GM19238 (cell line): ENCODE measurements around the gene MMP28.

Experiments
- DNase-seq: peaks from one replicate; pipeline ENCODE4 v3.0.0; 2011; ENCODE audit warnings: low spot score; ENCODE audit not compliant: insufficient read length

The MMP28 gene, protein sequence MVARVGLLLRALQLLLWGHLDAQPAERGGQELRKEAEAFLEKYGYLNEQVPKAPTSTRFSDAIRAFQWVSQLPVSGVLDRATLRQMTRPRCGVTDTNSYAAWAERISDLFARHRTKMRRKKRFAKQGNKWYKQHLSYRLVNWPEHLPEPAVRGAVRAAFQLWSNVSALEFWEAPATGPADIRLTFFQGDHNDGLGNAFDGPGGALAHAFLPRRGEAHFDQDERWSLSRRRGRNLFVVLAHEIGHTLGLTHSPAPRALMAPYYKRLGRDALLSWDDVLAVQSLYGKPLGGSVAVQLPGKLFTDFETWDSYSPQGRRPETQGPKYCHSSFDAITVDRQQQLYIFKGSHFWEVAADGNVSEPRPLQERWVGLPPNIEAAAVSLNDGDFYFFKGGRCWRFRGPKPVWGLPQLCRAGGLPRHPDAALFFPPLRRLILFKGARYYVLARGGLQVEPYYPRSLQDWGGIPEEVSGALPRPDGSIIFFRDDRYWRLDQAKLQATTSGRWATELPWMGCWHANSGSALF

DNA sequence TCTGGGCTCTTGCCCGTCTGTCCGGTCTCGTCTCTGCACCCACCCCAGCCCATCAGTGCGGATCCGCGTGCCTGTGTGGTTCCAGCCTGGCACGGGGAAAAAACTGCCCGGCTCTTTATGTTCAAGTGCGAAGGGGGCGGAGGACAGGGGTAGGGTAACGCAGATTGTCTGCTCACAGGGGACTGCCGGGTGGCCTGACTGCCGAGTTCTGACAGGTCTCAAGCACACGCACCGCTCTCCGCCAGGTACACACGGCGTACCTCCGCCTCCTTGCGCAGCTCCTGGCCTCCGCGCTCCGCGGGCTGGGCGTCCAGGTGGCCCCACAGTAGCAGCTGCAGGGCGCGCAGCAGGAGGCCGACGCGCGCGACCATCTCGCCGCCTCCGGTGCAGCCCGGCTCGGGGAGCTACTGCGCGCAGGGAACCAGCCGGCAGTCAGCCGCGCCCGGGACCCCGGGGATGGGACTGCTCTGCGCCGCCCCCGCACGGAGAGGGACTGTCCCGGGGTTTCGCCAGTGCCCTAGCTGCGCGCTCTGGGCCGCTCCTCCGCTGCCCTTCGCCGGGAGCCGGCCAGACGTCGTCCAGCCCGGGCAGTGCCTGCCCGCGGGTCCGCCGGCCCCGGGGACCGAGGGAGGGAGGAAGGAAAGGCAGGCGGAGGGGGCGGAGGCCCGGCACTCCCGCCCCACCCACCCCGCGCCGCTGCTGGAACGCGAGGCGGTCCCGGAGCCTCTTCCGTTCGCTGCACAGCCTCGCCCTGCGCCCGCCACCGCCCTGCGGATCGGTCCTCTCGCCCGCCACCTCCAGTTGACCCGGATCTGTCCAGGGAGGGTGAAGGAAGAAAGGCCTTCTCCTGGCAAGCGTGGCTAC, at the start of gene MMP28:
TSS of gene MMP28 (minus strand) at position 635 of the 864 bp plus-strand sequence. CDS start at position 371, 264 bp downstream.
- DNase-seq, result no peak

DNA sequence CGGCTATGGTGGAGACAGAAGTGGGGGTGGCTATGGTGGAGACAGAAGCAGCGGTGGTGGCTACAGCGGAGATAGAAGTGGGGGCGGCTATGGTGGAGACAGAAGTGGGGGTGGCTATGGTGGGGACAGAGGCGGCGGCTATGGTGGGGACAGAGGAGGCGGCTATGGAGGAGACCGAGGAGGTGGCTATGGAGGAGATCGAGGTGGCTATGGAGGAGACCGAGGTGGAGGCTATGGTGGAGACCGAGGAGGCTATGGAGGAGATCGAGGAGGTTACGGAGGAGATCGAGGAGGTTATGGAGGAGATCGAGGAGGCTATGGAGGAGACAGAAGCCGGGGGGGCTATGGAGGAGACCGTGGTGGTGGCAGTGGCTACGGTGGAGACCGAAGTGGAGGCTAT, 49.1 kb upstream of the MMP28 start:
- no peak for DNase-seq

DNA sequence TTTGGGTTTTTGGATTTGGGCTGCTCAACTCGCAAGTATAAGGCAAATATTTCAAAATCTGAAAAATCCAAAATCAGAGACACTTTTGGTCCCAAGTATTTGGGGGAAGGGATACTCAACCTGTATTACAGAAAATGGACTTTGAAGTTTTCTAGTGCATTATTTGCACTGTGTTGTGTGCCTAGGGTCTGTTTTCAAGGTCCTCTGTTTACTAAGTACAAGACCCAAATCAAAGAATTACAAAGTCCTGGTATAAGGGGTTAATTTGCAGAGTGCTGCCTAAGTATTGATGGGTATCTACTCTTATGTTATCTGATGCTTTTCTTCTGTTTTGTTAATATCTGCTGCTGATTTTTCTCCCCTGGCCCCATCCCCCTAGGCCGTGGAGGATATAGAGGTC, 48.3 kb upstream of the MMP28 start:
- no peak for DNase-seq

- no peak for DNase-seq
These were observed 46.8 kb upstream of the MMP28 start for GRCh38 chr17:35842239-35842638.

- no peak for DNase-seq
These were observed 46.1 kb upstream of the MMP28 start for GRCh38 chr17:35841505-35841904.

GRCh38 chr17:35841101-35841500, 45.7 kb upstream of the MMP28 start:
- no peak for DNase-seq

GRCh38 chr17:35825206-35825605, 29.8 kb upstream of the MMP28 start:
- DNase-seq, result no peak

DNA sequence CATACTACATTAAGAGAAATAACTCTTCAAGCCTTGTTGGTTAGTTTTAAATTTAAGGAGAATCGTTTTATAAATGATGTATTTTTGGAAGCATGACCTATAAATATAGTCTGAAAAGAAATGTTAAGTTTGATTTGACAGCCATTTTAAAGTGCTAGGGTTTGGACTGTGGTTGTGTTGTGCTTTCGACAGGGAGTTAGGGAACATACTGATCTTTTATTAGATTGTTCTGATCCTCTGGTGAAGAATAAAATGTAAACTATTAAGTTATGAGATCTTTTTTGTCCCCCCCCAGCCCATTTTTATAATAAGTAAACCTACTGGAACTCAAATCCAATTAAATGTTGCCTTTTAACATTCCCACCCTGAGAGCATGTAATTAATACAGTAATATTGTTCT, 25.9 kb upstream of the MMP28 start:
- no peak for DNase-seq

GRCh38 chr17:35819455-35819854, 24.0 kb upstream of the MMP28 start:
- DNase-seq, result no peak

DNA sequence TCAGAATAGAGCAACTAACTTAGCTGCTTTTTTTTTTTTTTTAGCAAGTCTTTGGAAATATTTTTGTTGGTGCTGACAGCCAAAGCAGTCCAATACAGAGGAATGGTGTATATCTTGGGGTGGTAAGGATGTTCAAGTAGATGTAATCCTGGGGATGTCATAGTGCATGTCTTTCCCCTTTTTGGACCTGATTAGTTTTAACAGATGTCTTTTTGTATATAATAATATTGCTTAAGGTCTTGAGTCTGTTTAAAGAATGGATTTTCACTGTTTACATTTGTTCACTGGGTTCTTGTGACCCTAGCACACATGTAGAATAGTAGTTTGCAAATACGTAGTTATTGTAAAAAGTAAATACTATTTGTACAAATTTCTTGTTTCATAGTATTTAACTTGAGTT, 21.8 kb upstream of the MMP28 start:
- DNase-seq, result no peak

DNA sequence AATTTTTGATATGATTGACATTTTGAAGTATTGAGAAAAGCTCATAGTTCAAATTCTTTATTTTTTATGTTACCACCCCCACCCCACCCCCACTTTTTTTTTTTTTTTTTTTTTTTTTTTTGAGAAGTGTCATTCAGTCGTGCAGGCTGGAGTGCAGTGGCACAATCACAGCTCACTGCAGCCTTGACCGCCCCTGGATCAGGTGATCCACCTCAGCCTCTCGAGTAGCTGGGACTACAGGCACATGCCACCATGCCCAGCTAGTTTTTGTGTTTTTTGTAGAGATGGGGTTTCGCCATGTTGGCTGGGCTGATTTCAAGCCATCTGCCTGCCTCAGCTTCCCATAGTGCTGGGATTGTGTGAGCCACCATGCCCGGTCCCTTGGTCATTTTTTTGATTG, 21.3 kb upstream of the MMP28 start:
- DNase-seq, result no peak

DNA sequence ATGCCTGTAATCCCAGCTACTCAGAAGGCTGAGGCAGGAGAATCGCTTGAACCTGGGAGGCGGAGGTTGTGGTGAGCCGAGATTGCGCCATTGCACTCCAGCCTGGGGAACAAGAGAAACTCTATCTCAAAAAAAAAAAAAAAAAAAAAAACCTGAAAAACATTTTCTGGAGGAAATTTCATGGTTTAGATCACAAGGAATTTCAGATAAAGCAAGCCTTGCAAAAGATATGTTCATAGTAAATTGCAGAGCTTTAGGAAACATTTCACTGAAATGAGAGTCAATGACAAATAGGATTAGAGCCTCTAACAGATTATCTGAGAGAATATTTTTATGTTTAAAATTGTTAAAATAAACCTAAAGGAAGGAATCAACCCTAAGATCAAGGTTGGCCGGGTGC, 17.0 kb upstream of the MMP28 start:
- no peak for DNase-seq

DNA sequence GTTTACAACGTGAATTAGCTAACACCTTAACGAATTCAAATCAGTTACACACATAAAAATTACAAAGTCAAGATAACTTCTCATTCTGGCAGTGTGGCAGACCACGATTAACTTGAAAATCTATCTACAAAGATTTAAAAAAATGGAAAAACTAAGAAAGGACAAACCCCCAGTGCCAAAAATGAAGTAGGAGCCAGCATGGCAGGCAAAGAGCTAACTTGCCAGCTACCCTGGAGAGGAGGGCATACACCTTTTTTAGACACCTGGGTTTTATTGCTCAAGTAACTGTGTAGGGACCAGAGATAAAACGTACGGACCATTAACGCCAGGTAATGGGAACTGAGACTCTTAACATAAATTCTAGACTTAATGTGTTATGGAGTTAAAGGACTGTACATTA, 16.3 kb upstream of the MMP28 start:
- no peak for DNase-seq

- DNase-seq, result no peak
These were observed 14.5 kb upstream of the MMP28 start for GRCh38 chr17:35809855-35810461.

GRCh38 chr17:35808962-35809854, 13.8 kb upstream of the MMP28 start, which contains the start of gene TAF15:
TSS of gene TAF15 (plus strand) at chr17:35809484. CDS start at chr17:35809570, 86 bp downstream.
- DNase-seq, result peak; percentile 86

DNA sequence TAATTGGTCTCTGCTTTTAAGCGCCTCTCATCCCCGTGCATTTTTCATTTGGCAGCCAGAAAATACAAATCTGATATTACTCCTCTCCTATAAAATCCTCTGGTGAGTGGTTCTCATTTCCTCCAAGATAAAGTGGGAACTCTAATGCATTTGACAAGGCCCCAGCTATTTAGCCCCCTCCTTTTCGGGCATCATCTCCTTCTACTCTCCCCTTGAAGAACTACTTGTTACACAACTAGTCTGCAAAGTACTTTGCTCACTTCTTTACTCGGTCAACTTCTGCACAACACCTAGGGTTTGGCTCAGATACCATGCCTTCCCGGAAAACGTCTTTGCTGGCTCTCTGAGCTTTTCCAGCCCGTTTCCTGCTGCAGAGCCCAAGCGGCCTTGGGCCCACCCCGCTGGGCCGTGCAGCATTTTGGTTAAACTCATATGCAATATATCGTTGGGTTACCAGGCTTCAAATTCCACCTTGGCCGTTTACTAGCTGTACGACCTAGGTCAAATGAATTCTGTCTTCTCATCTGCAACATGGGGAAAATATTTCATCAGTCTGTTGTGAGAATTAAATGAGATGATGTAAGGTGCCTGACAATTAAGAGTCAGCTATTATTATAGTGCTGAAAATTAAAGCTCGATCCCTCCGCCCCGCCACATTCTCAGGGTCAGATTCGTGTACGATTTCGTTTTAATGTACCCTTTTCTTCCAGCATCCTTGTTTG, 13.0 kb upstream of the MMP28 start:
- no peak for DNase-seq

- no peak for DNase-seq
These were observed 12.1 kb upstream of the MMP28 start for GRCh38 chr17:35807371-35808144.

DNA sequence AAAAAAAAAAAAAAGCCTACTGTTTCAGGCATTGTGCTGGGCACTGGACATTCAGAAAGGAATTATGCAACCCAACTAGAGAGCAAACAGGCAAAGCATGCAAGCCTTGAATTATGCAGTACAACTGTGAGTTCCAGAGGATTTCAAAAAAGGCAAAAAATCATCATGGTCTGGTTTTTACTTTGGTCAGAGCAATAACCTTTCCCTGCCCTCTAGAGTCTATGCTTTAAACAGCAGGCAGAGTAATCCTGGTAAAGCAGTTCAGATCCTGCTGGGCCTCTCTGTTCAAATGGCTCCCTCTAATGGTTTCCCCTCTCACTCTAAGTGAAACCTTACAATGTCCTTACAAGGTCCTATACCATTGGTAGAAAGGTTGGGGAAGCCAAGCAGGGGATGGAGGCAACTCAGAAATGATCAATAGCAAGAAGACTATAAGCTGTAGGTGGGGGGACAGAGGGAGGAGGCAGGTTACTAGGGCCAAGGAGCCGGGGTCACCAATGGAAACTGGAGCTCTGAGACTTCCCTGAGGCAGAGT, 9.3 kb upstream of the MMP28 start:
- DNase-seq, result peak; percentile 63
